Measurements from ENCODE around the gene HERC2.
"Not testable (repeated sequence)": the region's sequence is repeated elsewhere in the genome, so short reads cannot be mapped to it uniquely, and the experiment has no call there.

The HERC2 gene

GRCh38 chr15:28221696-28222095 lies 100.3 kb downstream of the HERC2 start:
- not testable (repeated sequence) for DNase-seq

DNA sequence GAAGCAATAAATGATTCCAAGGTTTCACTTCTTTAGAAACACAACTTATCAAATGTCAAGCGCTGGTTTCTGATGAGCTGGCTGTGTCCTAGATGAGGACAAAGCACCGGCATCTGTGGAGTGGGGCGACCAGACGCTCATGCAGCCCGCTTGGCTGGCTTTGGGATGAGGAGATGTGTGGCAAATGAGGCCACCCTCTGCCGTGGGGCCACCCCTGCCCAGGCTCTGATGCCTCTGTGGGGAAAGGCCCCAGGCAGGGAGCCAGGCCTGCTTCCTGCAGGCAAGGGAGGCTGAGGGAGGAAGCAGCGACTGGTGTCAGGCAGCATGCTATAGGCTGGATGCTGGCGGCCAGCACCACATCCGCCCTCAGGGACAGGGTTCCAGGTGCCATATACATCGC lies 102.9 kb downstream of the HERC2 start:
- DNase-seq, result no peak

DNA sequence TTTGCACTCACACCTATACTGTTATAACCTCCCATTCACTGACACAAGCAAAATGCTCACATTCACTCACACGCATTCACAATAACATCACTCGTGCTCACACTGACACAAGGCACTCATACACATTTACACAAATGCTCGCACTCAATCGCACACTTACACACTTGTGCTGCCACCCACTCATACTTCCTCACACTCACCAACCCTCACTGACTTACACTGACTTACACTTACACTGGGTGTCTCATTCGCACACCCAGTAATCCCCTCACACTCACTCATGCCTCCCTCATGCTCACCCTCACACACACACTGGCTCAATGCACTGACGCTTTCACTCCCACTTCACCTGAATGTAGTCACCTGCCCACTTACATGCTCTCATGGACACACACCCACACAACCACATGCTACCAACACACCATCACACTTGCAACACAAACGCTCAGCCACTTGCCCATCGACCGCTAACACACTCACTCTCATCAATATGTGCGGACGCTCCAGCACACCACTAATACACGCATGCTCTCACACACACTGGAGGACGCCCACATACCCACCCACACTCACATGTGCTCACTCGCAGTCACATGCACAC lies 104.9 kb downstream of the HERC2 start:
- DNase-seq, result not testable (repeated sequence)

GRCh38 chr15:28215521-28215920 lies 106.5 kb downstream of the HERC2 start:
- not testable (repeated sequence) for DNase-seq

DNA sequence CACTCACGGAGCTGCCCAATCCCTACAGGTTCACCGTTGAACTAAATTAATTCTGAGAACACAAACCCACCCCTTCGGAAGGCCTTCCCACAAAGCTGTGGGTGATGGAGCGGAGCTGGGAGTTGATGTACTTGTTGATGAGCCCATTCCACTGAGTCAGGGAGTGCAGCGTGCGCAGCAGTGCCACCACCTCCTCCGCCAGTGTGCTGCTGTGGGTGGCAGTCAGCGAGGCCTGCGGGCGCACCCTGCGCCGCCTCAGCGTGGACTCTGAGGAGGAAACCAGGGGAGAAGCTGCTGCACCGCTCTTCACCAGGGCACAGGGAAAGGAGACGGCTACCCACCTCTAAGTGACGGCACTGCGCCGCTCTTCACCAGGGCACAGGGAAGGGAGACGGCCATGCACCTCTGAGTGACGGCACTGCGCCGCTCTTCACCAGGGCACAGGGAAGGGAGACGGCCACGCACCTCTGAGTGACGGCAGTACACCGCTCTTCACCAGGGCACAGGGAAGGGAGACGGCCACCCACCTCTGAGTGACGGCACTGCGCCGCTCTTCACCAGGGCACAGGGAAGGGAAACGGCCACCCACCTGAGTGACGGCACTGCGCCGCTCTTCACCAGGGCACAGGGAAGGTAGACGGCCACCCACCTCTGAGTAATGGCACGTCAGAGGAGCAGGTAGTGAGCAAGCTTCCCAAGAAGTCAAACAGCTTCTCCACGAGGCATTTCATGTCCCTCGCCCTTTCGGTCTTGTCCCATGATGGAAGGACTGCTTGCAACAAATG lies 107.8 kb downstream of the HERC2 start:
- not testable (repeated sequence) for DNase-seq

DNA sequence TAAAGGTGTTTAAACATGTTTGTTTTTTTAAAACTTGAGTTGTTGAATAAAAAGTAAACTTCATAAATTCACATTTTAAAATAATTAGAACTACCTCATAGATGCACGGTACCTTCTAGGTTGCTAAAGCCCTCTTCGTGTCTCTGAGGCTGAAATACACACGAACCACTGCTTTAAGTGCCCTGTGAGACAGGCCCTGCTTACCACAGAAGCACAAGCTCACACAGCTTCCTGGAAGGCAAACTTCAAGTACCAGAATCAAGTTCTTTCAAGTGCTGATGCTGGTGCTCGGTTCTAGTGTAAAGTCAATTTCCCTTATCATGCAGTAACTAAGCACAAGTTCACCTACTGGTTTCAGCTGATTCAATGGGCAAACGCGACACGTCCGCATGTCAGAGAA lies 108.6 kb downstream of the HERC2 start:
- DNase-seq, result not testable (repeated sequence)

DNA sequence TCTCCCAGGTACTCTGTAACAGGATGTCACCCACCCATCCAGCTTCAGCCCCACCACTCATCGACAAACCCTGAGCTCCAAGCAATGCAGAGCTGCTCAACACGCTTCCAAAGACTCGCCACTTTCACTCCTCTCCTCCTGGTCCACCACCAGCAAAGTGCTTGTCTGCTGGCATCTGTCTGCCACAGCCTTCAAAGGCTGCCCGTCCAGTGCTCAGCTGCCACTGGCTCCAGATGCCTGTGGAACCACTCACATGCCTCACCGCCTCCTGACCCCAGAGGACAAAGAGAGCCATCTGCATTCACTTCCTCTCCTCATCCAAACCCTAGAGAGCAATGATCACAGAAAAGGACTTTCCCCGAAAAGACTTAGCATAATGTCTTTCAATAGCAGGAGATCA lies 113.4 kb downstream of the HERC2 start:
- no peak for DNase-seq

- not testable (repeated sequence) for DNase-seq
These were observed 116.3 kb downstream of the HERC2 start for GRCh38 chr15:28205640-28206039.

DNA sequence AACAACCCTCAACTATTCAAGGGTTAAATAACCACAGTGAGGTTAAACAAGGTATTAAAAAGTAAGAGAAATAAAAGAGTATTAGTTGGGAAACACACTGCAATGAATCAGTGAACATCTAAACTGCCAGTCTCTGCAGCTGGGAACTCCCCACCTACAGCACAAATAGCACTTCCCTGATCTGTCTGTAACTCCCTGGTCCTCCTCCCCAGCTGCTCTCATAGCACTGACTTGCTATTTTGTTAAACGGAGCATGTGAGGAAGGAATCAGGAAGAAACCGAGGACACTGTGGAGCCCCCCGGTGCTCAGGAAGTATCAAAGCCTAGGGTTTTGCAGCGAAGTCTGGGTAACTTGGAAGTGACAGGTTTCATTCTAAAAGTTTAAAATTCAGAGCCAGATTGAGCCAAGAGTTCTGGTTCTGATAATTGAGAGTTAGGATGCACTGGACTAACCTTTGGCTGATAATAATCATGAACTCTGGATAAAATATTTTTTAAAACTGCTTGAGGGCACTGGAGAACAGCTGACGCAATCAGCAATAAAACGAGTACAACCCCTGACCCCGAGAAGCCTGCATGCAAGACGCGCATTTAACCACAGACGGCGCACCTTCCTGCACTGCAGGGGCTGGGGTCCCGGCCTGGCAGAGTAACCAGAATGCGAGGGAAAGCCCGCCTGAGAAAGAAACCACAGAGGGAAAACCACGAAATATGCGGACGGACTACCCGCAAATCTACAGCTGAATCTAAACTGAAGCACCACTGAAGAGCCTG lies 118.7 kb downstream of the HERC2 start:
- DNase-seq, result not testable (repeated sequence)

DNA sequence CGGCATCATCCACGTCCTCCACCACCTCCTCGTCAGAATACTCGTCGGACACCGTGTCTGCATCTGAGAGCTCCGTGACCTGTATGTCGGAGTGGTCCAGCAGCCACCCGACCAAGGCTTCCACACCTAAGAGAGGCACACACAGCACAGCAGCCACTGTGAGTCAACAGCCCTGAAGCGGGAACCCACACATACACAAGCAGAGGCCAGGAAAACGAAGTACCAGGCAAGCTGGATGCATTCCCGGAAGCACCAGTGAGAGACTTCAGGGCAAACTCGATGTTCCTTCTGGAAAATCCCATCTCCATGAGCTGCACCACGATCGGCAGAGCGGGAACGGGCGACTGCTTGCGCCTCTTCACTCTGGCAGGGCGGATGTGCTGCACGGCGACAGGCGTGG lies 119.9 kb downstream of the HERC2 start:
- DNase-seq, result not testable (repeated sequence)

- DNase-seq, result not testable (repeated sequence)
These were observed 123.8 kb downstream of the HERC2 start for GRCh38 chr15:28198215-28198614.

DNA sequence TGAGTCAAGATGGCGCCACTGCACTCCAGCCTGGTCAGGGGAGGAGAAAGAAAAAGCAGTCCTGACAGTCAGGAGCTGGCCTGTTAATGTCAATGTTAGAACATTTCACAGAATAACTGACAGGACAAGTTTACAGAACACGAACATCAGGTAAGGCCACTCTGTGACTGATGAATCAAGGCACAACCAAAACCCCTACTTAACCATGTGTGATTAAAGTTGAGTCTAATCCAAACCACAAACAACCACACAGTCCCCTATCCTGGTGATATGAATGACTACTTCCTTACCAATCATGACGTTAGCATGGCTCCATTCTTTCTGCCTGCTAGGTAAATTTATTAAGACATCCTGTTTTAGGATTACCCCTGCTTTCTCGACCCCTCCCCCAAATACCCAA lies 124.3 kb downstream of the HERC2 start:
- DNase-seq, result not testable (repeated sequence)

DNA sequence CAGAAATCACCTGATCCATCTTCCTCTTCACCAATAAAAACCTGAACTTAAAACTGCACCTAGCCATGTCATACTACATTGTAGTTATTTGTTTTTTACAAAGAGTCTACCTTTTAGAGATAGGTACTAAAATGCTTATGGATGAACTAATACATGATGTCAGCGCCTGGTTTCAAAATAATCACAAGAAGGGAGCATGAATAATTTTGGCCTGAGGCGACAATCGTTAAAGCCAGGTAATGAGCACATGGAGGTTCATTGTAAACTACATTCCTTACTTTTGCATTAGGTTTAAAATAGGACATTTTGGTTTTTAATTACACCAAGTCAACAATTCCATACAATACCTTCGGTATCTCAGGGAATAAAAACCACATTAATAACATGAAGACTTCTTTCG lies 125.4 kb downstream of the HERC2 start:
- not testable (repeated sequence) for DNase-seq

DNA sequence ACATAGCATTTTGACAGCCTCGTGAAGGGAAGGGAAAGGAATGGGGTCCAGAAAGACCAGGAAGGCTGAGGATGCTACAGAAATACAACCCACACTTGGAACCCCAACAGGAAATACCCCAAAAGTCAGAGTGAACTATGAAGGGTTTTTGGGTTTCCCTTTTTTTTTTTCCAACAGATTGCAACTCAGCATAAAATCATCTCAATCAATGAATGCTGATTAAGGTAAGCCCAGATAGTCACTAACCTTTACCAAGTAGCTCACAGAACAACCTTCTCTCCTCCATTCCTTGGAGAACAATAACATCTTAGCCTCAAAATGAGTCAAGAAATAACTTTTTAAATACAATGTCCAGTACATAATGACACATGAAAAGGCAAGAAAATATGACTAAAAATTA lies 129.2 kb downstream of the HERC2 start:
- DNase-seq, result no peak

DNA sequence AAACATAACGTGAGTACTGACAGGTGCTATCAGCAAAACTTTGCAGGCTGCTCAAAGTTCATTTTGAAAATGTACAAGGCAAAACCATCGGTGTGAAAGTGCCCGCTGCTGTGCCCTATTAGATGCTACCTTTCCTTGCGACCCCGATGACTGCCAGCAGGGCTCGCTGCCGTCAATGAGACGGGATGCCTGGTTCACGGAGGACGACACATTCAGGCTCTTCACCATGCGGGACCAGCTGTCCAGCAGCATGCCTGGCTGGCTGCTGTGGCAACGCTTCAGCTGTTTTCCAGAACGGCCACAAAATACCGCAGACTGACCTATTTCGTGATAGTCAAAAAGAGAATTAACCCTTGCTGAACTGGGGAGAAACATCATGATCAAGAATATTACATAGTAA lies 130.1 kb downstream of the HERC2 start:
- no peak for DNase-seq

DNA sequence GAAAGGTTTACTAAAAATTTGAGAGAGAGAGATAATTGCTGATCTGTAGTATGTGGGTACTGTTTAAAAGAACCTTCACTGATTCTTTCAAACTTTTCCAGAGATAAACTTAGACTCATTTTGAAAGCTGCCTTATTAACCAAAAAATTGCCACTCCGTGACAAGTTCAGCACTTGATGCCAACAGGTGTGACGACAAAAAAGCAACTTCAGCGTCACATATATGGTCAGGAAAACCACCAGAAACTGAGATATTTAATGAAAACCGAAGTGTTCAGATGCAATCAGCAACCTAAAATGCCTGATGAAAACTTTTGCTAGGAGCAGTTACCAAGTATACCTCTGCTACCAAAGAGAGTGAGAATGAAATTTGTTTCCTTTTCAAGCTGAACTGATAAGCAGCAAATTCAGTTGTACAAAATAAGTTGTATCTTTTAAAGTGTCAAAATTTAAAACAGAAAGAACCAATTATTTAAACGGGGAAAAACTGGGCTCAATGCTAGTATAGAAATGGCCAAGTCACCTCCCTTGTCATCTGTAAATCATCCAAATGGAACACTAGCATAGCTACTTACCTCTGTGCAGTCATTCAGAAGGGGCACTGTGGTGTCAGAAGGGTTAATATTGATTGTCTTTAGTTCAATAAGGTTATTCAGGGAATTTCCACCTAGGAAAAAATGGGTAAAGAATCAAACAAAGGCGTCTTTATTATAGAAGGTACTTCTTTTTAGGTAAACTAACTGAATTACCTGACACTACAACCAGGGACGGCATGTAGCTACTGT lies 131.4 kb downstream of the HERC2 start:
- no peak for DNase-seq

DNA sequence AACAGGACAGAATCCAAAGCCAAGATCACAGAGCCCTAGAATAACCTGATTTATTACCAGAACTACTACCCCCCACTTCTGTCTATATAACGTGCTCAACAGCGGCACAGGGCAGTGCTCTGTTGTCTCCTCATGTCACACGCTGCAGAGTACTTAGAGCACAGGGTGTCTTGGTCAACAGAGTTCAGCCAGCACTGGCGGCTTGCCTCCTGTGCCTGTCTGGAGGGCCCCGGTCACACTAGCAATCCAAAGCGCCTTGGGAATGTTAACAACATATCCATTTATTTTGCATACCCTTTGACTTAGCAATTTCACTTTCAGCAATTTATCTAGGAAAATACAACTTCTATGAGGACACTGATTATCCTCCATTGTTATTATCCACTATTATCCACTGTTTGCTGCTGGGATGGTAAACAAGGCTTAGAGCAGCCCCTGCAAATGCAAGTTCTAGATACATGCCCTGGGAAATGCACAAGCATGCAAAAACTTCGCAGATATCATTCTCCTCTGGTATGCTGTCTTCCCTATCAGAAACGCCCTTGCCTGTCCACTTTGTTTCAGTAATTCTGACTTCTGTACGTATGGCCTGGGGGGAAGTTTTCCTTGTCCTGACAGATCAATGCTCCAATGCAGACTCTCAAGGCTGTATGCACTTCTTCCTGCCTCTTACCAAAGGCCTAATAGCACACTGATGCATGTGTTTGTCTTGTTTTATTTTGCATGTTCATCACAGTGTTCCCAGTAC lies 136.7 kb downstream of the HERC2 start:
- DNase-seq, result no peak

DNA sequence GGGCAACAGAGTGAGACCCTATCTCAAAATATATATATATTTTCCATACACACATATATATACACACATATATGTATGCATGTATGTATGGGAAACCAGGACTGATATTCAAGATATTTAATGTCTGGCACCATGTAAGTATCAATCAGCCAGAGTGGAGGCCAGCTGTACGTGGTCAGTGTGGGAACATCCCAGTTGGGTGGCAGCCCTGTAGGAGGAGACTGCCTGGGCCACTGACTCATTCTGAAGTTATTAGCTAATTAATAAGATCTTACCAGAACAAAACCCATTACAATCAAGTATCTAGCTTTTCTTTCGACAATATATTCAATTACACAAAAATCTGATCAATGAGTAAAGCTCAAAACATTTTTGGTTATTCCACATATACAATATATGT lies 137.8 kb downstream of the HERC2 start:
- DNase-seq, result no peak

GRCh38 chr15:28182731-28183130 lies 139.2 kb downstream of the HERC2 start:
- no peak for DNase-seq

- DNase-seq, result no peak
These were observed 139.8 kb downstream of the HERC2 start for GRCh38 chr15:28182216-28182615.

DNA sequence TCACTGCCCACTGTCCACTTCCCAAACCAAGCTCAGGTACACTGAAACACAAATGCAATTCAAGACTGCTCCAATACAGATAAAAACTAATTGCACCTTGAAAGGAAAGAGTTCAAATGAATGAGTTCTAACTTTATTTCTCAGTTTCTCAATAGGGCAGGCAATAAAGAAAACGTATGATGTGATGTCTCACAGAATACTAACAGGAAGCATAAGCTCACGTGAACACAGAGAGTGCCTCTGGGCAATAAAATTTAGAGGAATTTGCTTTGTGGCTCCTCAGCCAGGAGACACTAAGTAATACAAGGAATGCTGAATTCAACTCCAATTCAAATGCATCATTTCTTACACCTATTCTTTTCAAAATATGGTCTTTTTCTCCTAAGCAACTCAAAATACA lies 140.6 kb downstream of the HERC2 start:
- DNase-seq, result no peak

DNA sequence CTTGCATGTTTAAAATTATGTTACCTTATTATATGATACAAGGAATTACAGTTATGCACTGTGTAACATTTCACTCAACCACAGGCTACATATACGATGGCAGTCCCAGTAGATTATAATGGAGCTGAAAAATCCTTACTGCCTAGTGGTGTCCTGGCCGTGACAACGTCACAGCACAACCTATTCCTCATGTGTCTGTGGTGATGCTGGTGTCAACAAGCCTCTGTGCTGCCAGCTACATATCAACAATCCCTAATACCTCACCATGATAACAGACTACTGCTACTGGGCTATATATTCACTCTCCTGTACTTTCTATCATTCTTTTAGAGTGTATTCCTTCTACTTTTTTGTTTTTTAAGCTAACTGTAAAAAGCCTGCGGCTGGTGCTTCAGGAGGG lies 142.7 kb downstream of the HERC2 start:
- DNase-seq, result no peak

All from RPMI8226 (cell line).